Measurements from ENCODE around the gene CCDC3.

DNA sequence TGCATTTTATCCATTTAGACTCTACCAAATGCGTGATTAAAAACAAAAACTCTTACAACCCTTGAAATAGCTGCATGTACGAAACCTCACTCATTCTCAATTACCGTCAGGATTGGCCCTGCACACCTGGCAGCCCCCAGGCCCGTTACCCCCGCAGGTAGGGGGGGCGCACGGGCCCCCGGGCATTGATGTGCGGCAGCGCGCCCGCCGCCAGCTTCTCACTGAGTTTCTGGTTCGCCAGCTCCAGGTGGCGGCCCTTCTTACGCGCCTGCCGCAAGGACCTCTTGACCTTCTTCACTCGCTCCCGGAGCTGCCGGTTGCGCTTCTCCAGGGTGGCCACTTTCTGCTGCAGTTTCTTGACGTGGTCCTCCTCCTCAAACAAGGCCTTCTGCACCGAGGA lies 103.2 kb downstream of the CCDC3 start:
- TF ChIP-seq, protein P1, sequence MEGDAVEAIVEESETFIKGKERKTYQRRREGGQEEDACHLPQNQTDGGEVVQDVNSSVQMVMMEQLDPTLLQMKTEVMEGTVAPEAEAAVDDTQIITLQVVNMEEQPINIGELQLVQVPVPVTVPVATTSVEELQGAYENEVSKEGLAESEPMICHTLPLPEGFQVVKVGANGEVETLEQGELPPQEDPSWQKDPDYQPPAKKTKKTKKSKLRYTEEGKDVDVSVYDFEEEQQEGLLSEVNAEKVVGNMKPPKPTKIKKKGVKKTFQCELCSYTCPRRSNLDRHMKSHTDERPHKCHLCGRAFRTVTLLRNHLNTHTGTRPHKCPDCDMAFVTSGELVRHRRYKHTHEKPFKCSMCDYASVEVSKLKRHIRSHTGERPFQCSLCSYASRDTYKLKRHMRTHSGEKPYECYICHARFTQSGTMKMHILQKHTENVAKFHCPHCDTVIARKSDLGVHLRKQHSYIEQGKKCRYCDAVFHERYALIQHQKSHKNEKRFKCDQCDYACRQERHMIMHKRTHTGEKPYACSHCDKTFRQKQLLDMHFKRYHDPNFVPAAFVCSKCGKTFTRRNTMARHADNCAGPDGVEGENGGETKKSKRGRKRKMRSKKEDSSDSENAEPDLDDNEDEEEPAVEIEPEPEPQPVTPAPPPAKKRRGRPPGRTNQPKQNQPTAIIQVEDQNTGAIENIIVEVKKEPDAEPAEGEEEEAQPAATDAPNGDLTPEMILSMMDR (IDR thresholded peaks at IDR 0.05; ENCODE audit: low read length) = no peak
- TF ChIP-seq EZH2 (IDR thresholded peaks at IDR 0.05; ENCODE audit: borderline replicate concordance, low read length) = no peak

All from OCI-LY1 (cell line).